ENCODE results near the gene BCDIN3D.

Gene BCDIN3D

GRCh38 chr12:49873361-49873934 lies 30.5 kb upstream of the BCDIN3D start:
- no peak for TF ChIP-seq SIN3A (IDR thresholded peaks at IDR 0.05; ENCODE audit: borderline replicate concordance, insufficient read depth, low read length)
- TF ChIP-seq TAF1 (IDR thresholded peaks at IDR 0.05; ENCODE audit: borderline replicate concordance, insufficient read depth, low read length), result no peak
- TF ChIP-seq POLR2AphosphoS5 (IDR thresholded peaks at IDR 0.05; ENCODE audit: low read depth, low read length), result no peak
- TF ChIP-seq, protein P1, sequence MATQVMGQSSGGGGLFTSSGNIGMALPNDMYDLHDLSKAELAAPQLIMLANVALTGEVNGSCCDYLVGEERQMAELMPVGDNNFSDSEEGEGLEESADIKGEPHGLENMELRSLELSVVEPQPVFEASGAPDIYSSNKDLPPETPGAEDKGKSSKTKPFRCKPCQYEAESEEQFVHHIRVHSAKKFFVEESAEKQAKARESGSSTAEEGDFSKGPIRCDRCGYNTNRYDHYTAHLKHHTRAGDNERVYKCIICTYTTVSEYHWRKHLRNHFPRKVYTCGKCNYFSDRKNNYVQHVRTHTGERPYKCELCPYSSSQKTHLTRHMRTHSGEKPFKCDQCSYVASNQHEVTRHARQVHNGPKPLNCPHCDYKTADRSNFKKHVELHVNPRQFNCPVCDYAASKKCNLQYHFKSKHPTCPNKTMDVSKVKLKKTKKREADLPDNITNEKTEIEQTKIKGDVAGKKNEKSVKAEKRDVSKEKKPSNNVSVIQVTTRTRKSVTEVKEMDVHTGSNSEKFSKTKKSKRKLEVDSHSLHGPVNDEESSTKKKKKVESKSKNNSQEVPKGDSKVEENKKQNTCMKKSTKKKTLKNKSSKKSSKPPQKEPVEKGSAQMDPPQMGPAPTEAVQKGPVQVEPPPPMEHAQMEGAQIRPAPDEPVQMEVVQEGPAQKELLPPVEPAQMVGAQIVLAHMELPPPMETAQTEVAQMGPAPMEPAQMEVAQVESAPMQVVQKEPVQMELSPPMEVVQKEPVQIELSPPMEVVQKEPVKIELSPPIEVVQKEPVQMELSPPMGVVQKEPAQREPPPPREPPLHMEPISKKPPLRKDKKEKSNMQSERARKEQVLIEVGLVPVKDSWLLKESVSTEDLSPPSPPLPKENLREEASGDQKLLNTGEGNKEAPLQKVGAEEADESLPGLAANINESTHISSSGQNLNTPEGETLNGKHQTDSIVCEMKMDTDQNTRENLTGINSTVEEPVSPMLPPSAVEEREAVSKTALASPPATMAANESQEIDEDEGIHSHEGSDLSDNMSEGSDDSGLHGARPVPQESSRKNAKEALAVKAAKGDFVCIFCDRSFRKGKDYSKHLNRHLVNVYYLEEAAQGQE (IDR thresholded peaks at IDR 0.05; ENCODE audit: insufficient read depth in 1 of 2, low read depth in 2 of 2, low read length in 2 of 2), result no peak
- TF ChIP-seq FOXP2 (optimal IDR thresholded peaks at IDR 0.05; ENCODE audit: borderline replicate concordance, extremely low read depth, extremely low read length, insufficient read depth), result no peak

DNA sequence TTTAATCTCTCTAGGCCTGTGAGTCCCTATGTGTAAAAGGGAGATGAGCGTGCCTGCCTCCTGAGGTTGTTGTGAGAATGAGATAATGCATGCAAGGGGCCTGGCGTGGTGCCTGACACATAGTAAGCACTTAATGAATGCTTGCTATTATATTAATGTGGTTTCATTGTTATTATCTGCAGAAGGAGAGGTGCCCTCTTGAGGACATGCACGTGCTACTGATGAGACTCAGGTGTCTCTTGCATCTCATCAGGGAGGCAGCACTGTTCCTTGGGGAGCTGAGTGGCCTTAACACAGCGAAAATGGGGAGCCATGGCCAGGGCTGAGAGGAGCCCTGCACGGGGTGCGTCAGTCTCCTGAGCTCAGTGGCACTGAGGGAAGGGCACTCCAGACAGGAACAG lies 29.9 kb upstream of the BCDIN3D start:
- TF ChIP-seq POLR2AphosphoS5 (IDR thresholded peaks at IDR 0.05; ENCODE audit: low read depth, low read length), result no peak

GRCh38 chr12:49872381-49872780 lies 29.5 kb upstream of the BCDIN3D start:
- no peak for TF ChIP-seq TAF1 (IDR thresholded peaks at IDR 0.05; ENCODE audit: borderline replicate concordance, insufficient read depth, low read length)

DNA sequence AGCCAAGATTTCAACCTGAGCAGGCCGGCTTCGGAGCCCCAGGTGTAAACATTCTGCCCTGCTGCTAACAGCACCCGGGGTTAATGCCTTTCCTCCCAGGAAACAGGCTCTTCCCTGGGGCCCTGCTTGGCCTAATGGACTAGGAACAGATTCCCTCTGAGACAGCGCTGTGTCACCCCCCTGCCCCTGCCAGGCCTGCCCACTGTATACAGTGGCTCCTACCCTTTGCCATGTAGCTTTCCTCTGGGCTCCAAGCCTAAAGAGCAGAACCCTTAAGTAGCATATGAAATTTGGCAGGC lies 28.3 kb upstream of the BCDIN3D start:
- TF ChIP-seq POLR2AphosphoS5 (IDR thresholded peaks at IDR 0.05; ENCODE audit: low read depth, low read length) (no peak), SIN3A (IDR thresholded peaks at IDR 0.05; ENCODE audit: borderline replicate concordance, insufficient read depth, low read length) (no peak), TAF1 (IDR thresholded peaks at IDR 0.05; ENCODE audit: borderline replicate concordance, insufficient read depth, low read length) (no peak), FOXP2 (optimal IDR thresholded peaks at IDR 0.05; ENCODE audit: borderline replicate concordance, extremely low read depth, extremely low read length, insufficient read depth) (no peak)
- TF ChIP-seq, protein P1 (IDR thresholded peaks at IDR 0.05; ENCODE audit: insufficient read depth in 1 of 2, low read depth in 2 of 2, low read length in 2 of 2), result no peak

GRCh38 chr12:49870501-49871262 lies 27.8 kb upstream of the BCDIN3D start:
- TF ChIP-seq POLR2AphosphoS5 (IDR thresholded peaks at IDR 0.05; ENCODE audit: low read depth, low read length), result no peak
- TF ChIP-seq SIN3A (IDR thresholded peaks at IDR 0.05; ENCODE audit: borderline replicate concordance, insufficient read depth, low read length), result no peak
- no peak for TF ChIP-seq TAF1 (IDR thresholded peaks at IDR 0.05; ENCODE audit: borderline replicate concordance, insufficient read depth, low read length)
- TF ChIP-seq FOXP2 (optimal IDR thresholded peaks at IDR 0.05; ENCODE audit: borderline replicate concordance, extremely low read depth, extremely low read length, insufficient read depth), result no peak
- TF ChIP-seq, protein P1 (IDR thresholded peaks at IDR 0.05; ENCODE audit: insufficient read depth in 1 of 2, low read depth in 2 of 2, low read length in 2 of 2), result no peak

DNA sequence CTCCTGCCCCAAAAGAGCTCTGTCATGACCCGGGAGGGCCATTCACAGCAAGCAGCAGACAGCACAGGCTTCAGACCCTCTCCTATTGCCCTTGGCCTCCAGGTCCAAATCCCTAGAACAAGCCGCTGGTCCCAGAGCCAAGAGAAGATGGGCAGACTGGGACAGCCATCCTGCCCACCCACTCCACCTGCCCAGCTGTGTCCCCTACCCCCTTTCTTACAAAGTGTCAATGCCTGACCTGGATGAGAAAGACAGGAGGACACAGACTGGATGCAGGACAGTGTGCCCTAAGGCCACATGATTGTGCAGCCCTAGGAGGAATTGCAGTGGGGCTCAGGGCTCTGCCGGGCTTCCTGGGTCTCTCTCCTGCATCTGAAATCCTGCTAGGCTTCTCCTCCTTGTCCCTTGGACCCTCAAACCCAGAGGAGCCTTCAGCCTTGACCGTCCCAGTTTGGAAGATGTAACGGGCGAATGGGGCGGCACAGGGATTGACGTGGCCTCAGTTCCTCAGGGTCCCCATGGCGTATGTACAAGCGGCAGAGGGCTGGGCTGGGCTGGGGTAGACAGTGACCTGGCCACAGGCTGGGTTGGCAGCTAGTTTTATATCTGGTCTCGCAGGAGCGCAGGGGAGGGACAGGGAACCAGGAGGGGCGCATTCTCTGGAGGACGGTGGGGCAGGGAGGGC lies 27.1 kb upstream of the BCDIN3D start:
- TF ChIP-seq, protein P1 (IDR thresholded peaks at IDR 0.05; ENCODE audit: insufficient read depth in 1 of 2, low read depth in 2 of 2, low read length in 2 of 2), result no peak
- TF ChIP-seq SIN3A (IDR thresholded peaks at IDR 0.05; ENCODE audit: borderline replicate concordance, insufficient read depth, low read length), result no peak
- TF ChIP-seq POLR2AphosphoS5 (IDR thresholded peaks at IDR 0.05; ENCODE audit: low read depth, low read length), result no peak
- no peak for TF ChIP-seq TAF1 (IDR thresholded peaks at IDR 0.05; ENCODE audit: borderline replicate concordance, insufficient read depth, low read length)
